ENCODE measurements around the gene CFI.
"Not testable (repeated sequence)": the region's sequence is repeated elsewhere in the genome, so short reads cannot be mapped to it uniquely, and the experiment has no call there.

The CFI gene

GRCh38 chr4:109798866-109799265 is 2.9 kb downstream of the CFI start:
- DNase-seq (ENCODE audit: low read depth in 2 of 2, low spot score in 1 of 2) = no peak

- DNase-seq (ENCODE audit: low read depth in 2 of 2, low spot score in 1 of 2) = no peak
Measured at GRCh38 chr4:109795059-109795458, 6.7 kb downstream of the CFI start.

GRCh38 chr4:109787807-109788206 is 14.0 kb downstream of the CFI start:
- no peak for DNase-seq (ENCODE audit: low read depth in 2 of 2, low spot score in 1 of 2)

GRCh38 chr4:109786846-109787245 is 15.0 kb downstream of the CFI start:
- no peak for DNase-seq (ENCODE audit: low read depth in 2 of 2, low spot score in 1 of 2)

GRCh38 chr4:109782092-109782491 is 19.7 kb downstream of the CFI start:
- DNase-seq (ENCODE audit: low read depth in 2 of 2, low spot score in 1 of 2) = not testable (repeated sequence)

- DNase-seq (ENCODE audit: low read depth in 2 of 2, low spot score in 1 of 2) = no peak
Measured at GRCh38 chr4:109764789-109765402, 36.9 kb downstream of the CFI start.

- DNase-seq (ENCODE audit: low read depth in 2 of 2, low spot score in 1 of 2) = no peak
Measured at GRCh38 chr4:109764376-109764775, 37.4 kb downstream of the CFI start.

GRCh38 chr4:109760682-109761081 is 41.1 kb downstream of the CFI start:
- no peak for DNase-seq (ENCODE audit: low read depth in 2 of 2, low spot score in 1 of 2)

GRCh38 chr4:109755656-109756055 is 46.1 kb downstream of the CFI start:
- DNase-seq (ENCODE audit: low read depth in 2 of 2, low spot score in 1 of 2) = no peak

GRCh38 chr4:109754093-109754857 is 47.5 kb downstream of the CFI start:
- no peak for DNase-seq (ENCODE audit: low read depth in 2 of 2, low spot score in 1 of 2)

- DNase-seq (ENCODE audit: low read depth in 2 of 2, low spot score in 1 of 2) = no peak
Measured at GRCh38 chr4:109752525-109752924, 49.3 kb downstream of the CFI start.

- no peak for DNase-seq (ENCODE audit: low read depth in 2 of 2, low spot score in 1 of 2)
Measured at GRCh38 chr4:109751852-109752251, 49.9 kb downstream of the CFI start.

- no peak for DNase-seq (ENCODE audit: low read depth in 2 of 2, low spot score in 1 of 2)
Measured at GRCh38 chr4:109750652-109751244, 51.1 kb downstream of the CFI start.

- DNase-seq (ENCODE audit: low read depth in 2 of 2, low spot score in 1 of 2) = no peak
Measured at GRCh38 chr4:109749388-109750082, 52.3 kb downstream of the CFI start.

- DNase-seq (ENCODE audit: low read depth in 2 of 2, low spot score in 1 of 2) = no peak
Measured at GRCh38 chr4:109748114-109748513, 53.7 kb downstream of the CFI start.

- DNase-seq (ENCODE audit: low read depth in 2 of 2, low spot score in 1 of 2) = no peak
Measured at GRCh38 chr4:109746728-109747127, 55.1 kb downstream of the CFI start.

GRCh38 chr4:109745830-109746229 is 56.0 kb downstream of the CFI start:
- no peak for DNase-seq (ENCODE audit: low read depth in 2 of 2, low spot score in 1 of 2)

- no peak for DNase-seq (ENCODE audit: low read depth in 2 of 2, low spot score in 1 of 2)
Measured at GRCh38 chr4:109739547-109739946, 62.3 kb downstream of the CFI start.

- DNase-seq (ENCODE audit: low read depth in 2 of 2, low spot score in 1 of 2) = no peak
Measured at GRCh38 chr4:109738104-109738872, 63.5 kb downstream of the CFI start.

- no peak for DNase-seq (ENCODE audit: low read depth in 2 of 2, low spot score in 1 of 2)
Measured at GRCh38 chr4:109735566-109736365, 66.0 kb downstream of the CFI start.
